HG03558 (cell line): ENCODE measurements around the gene NF2.

Source experiments
- ATAC-seq: cut with Tn5 transposase; IDR thresholded peaks from one replicate; pipeline ENCODE4 v1.9.1; 2021; ENCODE audit warnings: moderate number of reproducible peaks; ENCODE audit not compliant: unreplicated experiment; ENCODE audit errors: extremely low read depth

The NF2 gene

GRCh38 chr22:29628996-29629902, 25.8 kb downstream of the NF2 start:
- no peak for ATAC-seq

GRCh38 chr22:29629903-29630516, 26.6 kb downstream of the NF2 start:
- ATAC-seq: no peak

- no peak for ATAC-seq
These were observed 27.6 kb downstream of the NF2 start for GRCh38 chr22:29630987-29631386.

- ATAC-seq: no peak
These were observed 28.3 kb downstream of the NF2 start for GRCh38 chr22:29631725-29632124.

GRCh38 chr22:29632672-29633071, 29.2 kb downstream of the NF2 start:
- ATAC-seq: no peak

GRCh38 chr22:29633514-29634312, 30.3 kb downstream of the NF2 start:
- ATAC-seq: no peak

GRCh38 chr22:29634847-29635246, 31.4 kb downstream of the NF2 start:
- no peak for ATAC-seq

- ATAC-seq: no peak
These were observed 32.4 kb downstream of the NF2 start for GRCh38 chr22:29635734-29636357.

- ATAC-seq: no peak
These were observed 33.3 kb downstream of the NF2 start for GRCh38 chr22:29636751-29637150.

- ATAC-seq: no peak
These were observed 33.7 kb downstream of the NF2 start for GRCh38 chr22:29637181-29637580.

GRCh38 chr22:29638678-29639077, 35.2 kb downstream of the NF2 start:
- ATAC-seq: no peak

GRCh38 chr22:29639096-29639495, 35.7 kb downstream of the NF2 start:
- ATAC-seq: no peak

- no peak for ATAC-seq
These were observed 37.7 kb downstream of the NF2 start for GRCh38 chr22:29641042-29641699.

- ATAC-seq: no peak
These were observed 38.4 kb downstream of the NF2 start for GRCh38 chr22:29641700-29642330.

GRCh38 chr22:29642694-29643093, 39.3 kb downstream of the NF2 start:
- ATAC-seq: no peak

- ATAC-seq: no peak
These were observed 44.7 kb downstream of the NF2 start for GRCh38 chr22:29647954-29648737.

- no peak for ATAC-seq
These were observed 46.9 kb downstream of the NF2 start for GRCh38 chr22:29650370-29650769.

- ATAC-seq: no peak
These were observed 48.2 kb downstream of the NF2 start for GRCh38 chr22:29651652-29652051.

- no peak for ATAC-seq
These were observed 51.0 kb downstream of the NF2 start for GRCh38 chr22:29654420-29654819.
